ENCODE measurements around the gene DEPDC5.
A peak's percentile ranks its signal among the peaks of the same experiment; 100 is the strongest.
"Not testable (repeated sequence)": the region's sequence is repeated elsewhere in the genome, so short reads cannot be mapped to it uniquely, and the experiment has no call there.

The DEPDC5 gene

DNA sequence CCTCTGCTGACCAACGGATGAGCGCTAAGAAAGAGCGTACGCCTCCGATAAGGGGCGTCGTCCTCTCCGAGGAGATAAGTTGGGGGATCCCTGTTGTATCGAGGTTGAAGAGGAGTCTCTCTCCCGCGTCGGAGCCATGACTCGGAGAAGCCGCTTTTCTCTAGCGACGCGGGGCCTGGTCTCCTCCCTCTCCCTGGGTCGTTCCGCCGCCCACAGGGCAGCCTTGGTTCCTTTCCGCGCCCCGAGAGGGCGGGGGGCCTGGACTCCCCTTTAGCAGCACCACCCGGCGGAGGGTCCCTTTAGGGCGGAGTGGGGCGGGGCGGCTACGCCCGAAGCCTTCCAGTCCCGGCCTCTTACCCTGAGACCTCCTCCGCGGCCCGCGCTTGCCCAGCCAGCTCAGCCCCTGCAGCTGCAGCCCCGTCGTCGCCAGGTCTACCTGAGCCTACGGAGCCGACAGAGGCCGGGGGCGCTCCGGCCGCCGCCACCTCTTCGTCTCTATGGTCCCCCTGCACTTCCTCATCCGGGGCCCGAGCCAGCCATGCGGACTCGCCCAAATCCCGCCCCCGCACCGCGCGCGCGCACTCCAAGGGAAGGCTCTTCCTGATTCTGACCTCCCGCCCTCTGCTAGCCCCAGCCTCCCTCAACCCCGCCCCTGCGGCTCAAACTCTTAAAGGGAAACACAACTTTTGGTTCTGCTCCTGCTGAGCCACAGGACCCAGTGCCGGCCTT lies 4.0 kb upstream of the DEPDC5 start, which contains the start of gene PRR14L:
Gene PRR14L, minus strand, starts transcription at position 497 of the 729 bp plus-strand sequence. CDS start 11,272 bp downstream, outside the sequence.
- peaks cover 32% of the 10 kb centered on the region for H3K4me1 ChIP-seq (ENCODE audit: control insufficient read depth, insufficient read depth, low read length)
- H3K27ac ChIP-seq (ENCODE audit: low read depth, low read length), result peak within 1 kb of the TSS; percentile 99
- H3K36me3 ChIP-seq (ENCODE audit: control insufficient read depth, insufficient read depth, low read length), result peaks cover 10% of the 10 kb centered on the region
- no peaks in the 10 kb centered on the region for H3K27me3 ChIP-seq (ENCODE audit: control insufficient read depth, insufficient read depth, low read length)
- peak within 1 kb of the TSS; percentile 91 for H3K9ac ChIP-seq (ENCODE audit: low read depth, low read length)
- H3K4me3 ChIP-seq (ENCODE audit: low read depth, low read length), result peak within 1 kb of the TSS; percentile 94
- no peaks in the 10 kb centered on the region for H3K9me3 ChIP-seq (ENCODE audit: control insufficient read depth, insufficient read depth, low read length)

GRCh38 chr22:31750365-31751284 lies 3.2 kb upstream of the DEPDC5 start:
- peaks cover 32% of the 10 kb centered on the region for H3K4me1 ChIP-seq (ENCODE audit: control insufficient read depth, insufficient read depth, low read length)
- H3K27ac ChIP-seq (ENCODE audit: low read depth, low read length), result no peak overlapping the region

GRCh38 chr22:31752096-31752847 lies 1.5 kb upstream of the DEPDC5 start:
- H3K4me1 ChIP-seq (ENCODE audit: control insufficient read depth, insufficient read depth, low read length), result peaks cover 29% of the 10 kb centered on the region
- no peaks in the 10 kb centered on the region for H3K9me3 ChIP-seq (ENCODE audit: control insufficient read depth, insufficient read depth, low read length)
- H3K27me3 ChIP-seq (ENCODE audit: control insufficient read depth, insufficient read depth, low read length), result no peaks in the 10 kb centered on the region
- no peak overlapping the region for H3K9ac ChIP-seq (ENCODE audit: low read depth, low read length)
- no peaks in the 10 kb centered on the region for H3K36me3 ChIP-seq (ENCODE audit: control insufficient read depth, insufficient read depth, low read length)
- H3K4me3 ChIP-seq (ENCODE audit: low read depth, low read length), result peak overlapping the region; percentile 85
- peak overlapping the region; percentile 99 for H3K27ac ChIP-seq (ENCODE audit: low read depth, low read length)

More at GRCh38 chr22:31750365-31751284, 3.2 kb upstream of the DEPDC5 start:
- H3K9ac ChIP-seq (ENCODE audit: low read depth, low read length), result no peak overlapping the region
- no peaks in the 10 kb centered on the region for H3K27me3 ChIP-seq (ENCODE audit: control insufficient read depth, insufficient read depth, low read length)
- H3K9me3 ChIP-seq (ENCODE audit: control insufficient read depth, insufficient read depth, low read length), result no peaks in the 10 kb centered on the region
- H3K4me3 ChIP-seq (ENCODE audit: low read depth, low read length), result peak overlapping the region; percentile 94
- peaks cover 10% of the 10 kb centered on the region for H3K36me3 ChIP-seq (ENCODE audit: control insufficient read depth, insufficient read depth, low read length)

DNA sequence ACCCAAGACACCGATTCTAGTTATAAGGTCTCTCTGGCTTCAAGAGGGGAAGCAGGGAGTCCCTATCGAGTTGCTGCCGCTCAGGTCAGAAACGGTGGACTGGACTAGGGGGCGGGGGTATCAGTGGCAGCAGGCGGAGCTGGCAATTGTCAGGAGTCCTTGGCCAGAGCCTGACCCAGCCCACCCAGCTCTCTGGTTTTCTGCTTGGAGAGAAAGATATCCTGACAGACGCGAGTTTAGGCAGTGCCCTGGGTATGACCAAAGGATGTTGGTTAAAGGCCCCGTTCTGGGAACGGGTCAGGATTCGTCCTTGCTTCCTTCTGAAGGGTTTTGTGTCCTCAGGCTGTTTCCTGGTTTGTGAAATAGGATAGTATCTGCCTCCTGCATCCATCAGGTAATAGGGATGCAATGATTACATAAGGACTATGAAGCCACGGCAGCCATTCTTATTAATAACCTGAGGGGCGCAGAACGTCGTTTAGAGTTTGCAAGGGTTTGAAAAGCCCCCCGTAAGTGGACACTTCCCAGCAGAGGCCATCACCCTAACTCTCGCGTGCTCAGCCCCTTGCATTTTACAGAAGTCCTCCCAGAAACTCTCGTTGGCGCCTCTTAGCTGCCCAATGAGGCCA lies 700 bp upstream of the DEPDC5 start:
- H3K4me3 ChIP-seq (ENCODE audit: low read depth, low read length), result peak overlapping the region; percentile 85
- peak overlapping the region; percentile 77 for H3K9ac ChIP-seq (ENCODE audit: low read depth, low read length)
- H3K36me3 ChIP-seq (ENCODE audit: control insufficient read depth, insufficient read depth, low read length), result peaks cover 2% of the 10 kb centered on the region
- H3K27ac ChIP-seq (ENCODE audit: low read depth, low read length), result peak overlapping the region; percentile 99
- H3K27me3 ChIP-seq (ENCODE audit: control insufficient read depth, insufficient read depth, low read length), result no peaks in the 10 kb centered on the region
- peaks cover 25% of the 10 kb centered on the region for H3K4me1 ChIP-seq (ENCODE audit: control insufficient read depth, insufficient read depth, low read length)
- no peaks in the 10 kb centered on the region for H3K9me3 ChIP-seq (ENCODE audit: control insufficient read depth, insufficient read depth, low read length)

DNA sequence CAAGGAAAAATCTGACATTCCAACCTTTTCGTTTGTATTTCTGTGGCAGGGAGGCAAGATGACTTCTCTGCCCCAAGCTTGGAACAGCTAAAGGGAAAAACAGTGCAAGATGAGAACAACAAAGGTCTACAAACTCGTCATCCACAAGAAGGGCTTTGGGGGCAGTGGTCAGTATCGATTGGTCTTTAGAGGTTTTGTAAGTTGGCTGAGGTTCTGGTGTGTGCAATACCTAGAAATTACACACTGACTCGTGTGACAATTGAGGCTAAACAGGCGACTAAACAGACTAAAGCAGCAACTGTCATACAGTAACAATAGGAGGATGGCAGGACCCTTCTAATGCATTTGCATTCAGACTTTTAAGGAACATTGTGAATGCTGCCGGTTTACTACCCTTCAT lies 994 bp downstream of the DEPDC5 start:
- Histone ChIP-seq H3K4me1 (ENCODE audit: control insufficient read depth, insufficient read depth, low read length) (peaks cover 19% of the 10 kb centered on the region), H3K36me3 (ENCODE audit: control insufficient read depth, insufficient read depth, low read length) (peaks cover 11% of the 10 kb centered on the region), H3K9ac (ENCODE audit: low read depth, low read length) (no peak overlapping the region), H3K27me3 (ENCODE audit: control insufficient read depth, insufficient read depth, low read length) (no peaks in the 10 kb centered on the region), H3K9me3 (ENCODE audit: control insufficient read depth, insufficient read depth, low read length) (no peaks in the 10 kb centered on the region), H3K27ac (ENCODE audit: low read depth, low read length) (peak overlapping the region; percentile 48), H3K4me3 (ENCODE audit: low read depth, low read length) (peak overlapping the region; percentile 85)

- H3K9me3 ChIP-seq (ENCODE audit: control insufficient read depth, insufficient read depth, low read length), result no peaks in the 10 kb centered on the region
- peaks cover 24% of the 10 kb centered on the region for H3K36me3 ChIP-seq (ENCODE audit: control insufficient read depth, insufficient read depth, low read length)
- H3K27ac ChIP-seq (ENCODE audit: low read depth, low read length), result no peak overlapping the region
- no peak overlapping the region for H3K9ac ChIP-seq (ENCODE audit: low read depth, low read length)
- peaks cover 12% of the 10 kb centered on the region for H3K4me1 ChIP-seq (ENCODE audit: control insufficient read depth, insufficient read depth, low read length)
- no peaks in the 10 kb centered on the region for H3K27me3 ChIP-seq (ENCODE audit: control insufficient read depth, insufficient read depth, low read length)
- no peak overlapping the region for H3K4me3 ChIP-seq (ENCODE audit: low read depth, low read length)
These were observed 3.4 kb downstream of the DEPDC5 start for GRCh38 chr22:31757265-31757664.

- not testable (repeated sequence) for H3K9ac ChIP-seq (ENCODE audit: low read depth, low read length); H3K27me3 ChIP-seq (ENCODE audit: control insufficient read depth, insufficient read depth, low read length); H3K27ac ChIP-seq (ENCODE audit: low read depth, low read length); H3K9me3 ChIP-seq (ENCODE audit: control insufficient read depth, insufficient read depth, low read length); H3K4me3 ChIP-seq (ENCODE audit: low read depth, low read length); H3K4me1 ChIP-seq (ENCODE audit: control insufficient read depth, insufficient read depth, low read length)
- H3K36me3 ChIP-seq (ENCODE audit: control insufficient read depth, insufficient read depth, low read length), result peaks cover 24% of the 10 kb centered on the region
These were observed 5.0 kb downstream of the DEPDC5 start for GRCh38 chr22:31758860-31759259.

- Histone ChIP-seq H3K4me3 (ENCODE audit: low read depth, low read length) (no peak overlapping the region), H3K9me3 (ENCODE audit: control insufficient read depth, insufficient read depth, low read length) (no peaks in the 10 kb centered on the region), H3K27me3 (ENCODE audit: control insufficient read depth, insufficient read depth, low read length) (no peaks in the 10 kb centered on the region), H3K9ac (ENCODE audit: low read depth, low read length) (no peak overlapping the region), H3K27ac (ENCODE audit: low read depth, low read length) (no peak overlapping the region), H3K4me1 (ENCODE audit: control insufficient read depth, insufficient read depth, low read length) (no peaks in the 10 kb centered on the region), H3K36me3 (ENCODE audit: control insufficient read depth, insufficient read depth, low read length) (peaks cover 52% of the 10 kb centered on the region)
These were observed 11.0 kb downstream of the DEPDC5 start for GRCh38 chr22:31764785-31765184.

- no peaks in the 10 kb centered on the region for H3K4me1 ChIP-seq (ENCODE audit: control insufficient read depth, insufficient read depth, low read length)
- no peaks in the 10 kb centered on the region for H3K27me3 ChIP-seq (ENCODE audit: control insufficient read depth, insufficient read depth, low read length)
- H3K36me3 ChIP-seq (ENCODE audit: control insufficient read depth, insufficient read depth, low read length), result peaks cover 55% of the 10 kb centered on the region
- H3K4me3 ChIP-seq (ENCODE audit: low read depth, low read length), result no peak overlapping the region
- H3K9ac ChIP-seq (ENCODE audit: low read depth, low read length), result no peak overlapping the region
- H3K27ac ChIP-seq (ENCODE audit: low read depth, low read length), result no peak overlapping the region
- H3K9me3 ChIP-seq (ENCODE audit: control insufficient read depth, insufficient read depth, low read length), result no peaks in the 10 kb centered on the region
These were observed 14.7 kb downstream of the DEPDC5 start for GRCh38 chr22:31768422-31769059.

DNA sequence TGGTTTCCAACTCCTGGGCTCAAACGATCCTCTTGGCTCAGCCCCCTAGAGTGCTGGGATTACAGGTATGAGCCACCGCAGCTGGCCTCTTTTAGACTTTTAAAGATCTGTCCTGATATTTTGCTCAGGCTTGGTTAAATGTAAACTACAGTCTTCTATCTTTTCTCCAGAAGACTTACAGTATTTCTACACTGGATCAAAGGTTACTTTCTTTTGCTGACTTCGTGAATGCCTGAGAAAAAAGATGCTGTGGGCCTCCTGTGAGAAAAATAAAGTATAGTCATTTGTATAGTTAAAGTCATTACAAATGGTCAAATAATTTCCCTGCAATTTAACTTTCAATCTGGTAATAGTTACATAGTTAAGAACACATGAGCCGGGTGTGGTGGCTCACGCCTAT lies 19.6 kb downstream of the DEPDC5 start:
- no peak overlapping the region for H3K27ac ChIP-seq (ENCODE audit: low read depth, low read length)
- H3K36me3 ChIP-seq (ENCODE audit: control insufficient read depth, insufficient read depth, low read length), result peaks cover 51% of the 10 kb centered on the region
- no peaks in the 10 kb centered on the region for H3K9me3 ChIP-seq (ENCODE audit: control insufficient read depth, insufficient read depth, low read length)
- H3K27me3 ChIP-seq (ENCODE audit: control insufficient read depth, insufficient read depth, low read length), result no peaks in the 10 kb centered on the region
- H3K4me3 ChIP-seq (ENCODE audit: low read depth, low read length), result no peak overlapping the region
- H3K4me1 ChIP-seq (ENCODE audit: control insufficient read depth, insufficient read depth, low read length), result no peaks in the 10 kb centered on the region
- H3K9ac ChIP-seq (ENCODE audit: low read depth, low read length), result no peak overlapping the region

Measured in HUES48 (cell line).